GM18519 (cell line): Measurements from ENCODE around the gene HDAC7.
"Not testable (repeated sequence)": the region's sequence is repeated elsewhere in the genome, so short reads cannot be mapped to it uniquely, and the experiment has no call there.

Source experiments
- ATAC-seq: cut with Tn5 transposase; IDR thresholded peaks from one replicate; pipeline ENCODE4 v1.9.1; 2021; ENCODE audit warnings: mild to moderate bottlenecking, moderate library complexity; ENCODE audit not compliant: unreplicated experiment, low FRiP score

Gene HDAC7

GRCh38 chr12:47850153-47851084 is 30.7 kb upstream of the HDAC7 start:
- ATAC-seq: no peak

- no peak for ATAC-seq
These were observed 29.6 kb upstream of the HDAC7 start for GRCh38 chr12:47849261-47849660.

GRCh38 chr12:47848853-47849252 is 29.1 kb upstream of the HDAC7 start:
- no peak for ATAC-seq

GRCh38 chr12:47846294-47846996 is 26.7 kb upstream of the HDAC7 start:
- no peak for ATAC-seq

GRCh38 chr12:47845081-47845480 is 25.4 kb upstream of the HDAC7 start:
- no peak for ATAC-seq

GRCh38 chr12:47844264-47845019 is 24.7 kb upstream of the HDAC7 start:
- ATAC-seq: no peak

GRCh38 chr12:47843226-47843980 is 23.7 kb upstream of the HDAC7 start:
- ATAC-seq: no peak

- not testable (repeated sequence) for ATAC-seq
These were observed 22.8 kb upstream of the HDAC7 start for GRCh38 chr12:47842543-47842942.

- no peak for ATAC-seq
These were observed 22.2 kb upstream of the HDAC7 start for GRCh38 chr12:47841910-47842309.

GRCh38 chr12:47841501-47841900 is 21.8 kb upstream of the HDAC7 start:
- no peak for ATAC-seq

GRCh38 chr12:47840571-47840970 is 20.9 kb upstream of the HDAC7 start:
- ATAC-seq: no peak

GRCh38 chr12:47839214-47839876 is 19.6 kb upstream of the HDAC7 start:
- no peak for ATAC-seq

- no peak for ATAC-seq
These were observed 18.7 kb upstream of the HDAC7 start for GRCh38 chr12:47838286-47838931.

- no peak for ATAC-seq
These were observed 17.8 kb upstream of the HDAC7 start for GRCh38 chr12:47837190-47838171.

GRCh38 chr12:47835831-47836155 is 16.1 kb upstream of the HDAC7 start:
- ATAC-seq: no peak

GRCh38 chr12:47835006-47835830 is 15.5 kb upstream of the HDAC7 start:
- no peak for ATAC-seq

- ATAC-seq: no peak
These were observed 14.6 kb upstream of the HDAC7 start for GRCh38 chr12:47834199-47834903.
